Esophagus squamous epithelium (tissue), 4 donors: Measurements from ENCODE around the gene CLDN12.

Experiments used
- CTCF ChIP-seq, 6 experiments: fragments of 450-650 bp in 4 of 6; fragments of 200-600 bp in 2 of 6; sonication (generic) in 2 of 6; IDR thresholded peaks; one replicate each; pipeline ENCODE4 v1.5.1; 2016 to 2019; ENCODE audit warnings: antibody characterized with exemption in 6 of 6, mild to moderate bottlenecking in 4 of 6, moderate library complexity in 4 of 6
- POLR2A ChIP-seq, 4 donors: fragments of 450-650 bp; IDR thresholded peaks; one replicate each; pipeline ENCODE4 v1.6.1; 2017; ENCODE audit warnings: antibody characterized with exemption in 4 of 4, mild to moderate bottlenecking in 4 of 4, moderate library complexity in 3 of 4

- TF ChIP-seq CTCF (IDR thresholded peaks at IDR 0.05): no peak
- TF ChIP-seq POLR2A (IDR thresholded peaks at IDR 0.05): no peak
These were observed 4.2 kb downstream of the CLDN12 start for GRCh38 chr7:90407484-90407821.
